ENCODE data around the gene CRIP2. TPM values are rescaled to one million over a fixed set of nuclear protein-coding genes. Genes with fewer than 3 reads are reported as not detected.

Gene CRIP2
- polyA plus RNA-seq, 4 donors: 8.9 to 137 (median 34.6) TPM

DNA sequence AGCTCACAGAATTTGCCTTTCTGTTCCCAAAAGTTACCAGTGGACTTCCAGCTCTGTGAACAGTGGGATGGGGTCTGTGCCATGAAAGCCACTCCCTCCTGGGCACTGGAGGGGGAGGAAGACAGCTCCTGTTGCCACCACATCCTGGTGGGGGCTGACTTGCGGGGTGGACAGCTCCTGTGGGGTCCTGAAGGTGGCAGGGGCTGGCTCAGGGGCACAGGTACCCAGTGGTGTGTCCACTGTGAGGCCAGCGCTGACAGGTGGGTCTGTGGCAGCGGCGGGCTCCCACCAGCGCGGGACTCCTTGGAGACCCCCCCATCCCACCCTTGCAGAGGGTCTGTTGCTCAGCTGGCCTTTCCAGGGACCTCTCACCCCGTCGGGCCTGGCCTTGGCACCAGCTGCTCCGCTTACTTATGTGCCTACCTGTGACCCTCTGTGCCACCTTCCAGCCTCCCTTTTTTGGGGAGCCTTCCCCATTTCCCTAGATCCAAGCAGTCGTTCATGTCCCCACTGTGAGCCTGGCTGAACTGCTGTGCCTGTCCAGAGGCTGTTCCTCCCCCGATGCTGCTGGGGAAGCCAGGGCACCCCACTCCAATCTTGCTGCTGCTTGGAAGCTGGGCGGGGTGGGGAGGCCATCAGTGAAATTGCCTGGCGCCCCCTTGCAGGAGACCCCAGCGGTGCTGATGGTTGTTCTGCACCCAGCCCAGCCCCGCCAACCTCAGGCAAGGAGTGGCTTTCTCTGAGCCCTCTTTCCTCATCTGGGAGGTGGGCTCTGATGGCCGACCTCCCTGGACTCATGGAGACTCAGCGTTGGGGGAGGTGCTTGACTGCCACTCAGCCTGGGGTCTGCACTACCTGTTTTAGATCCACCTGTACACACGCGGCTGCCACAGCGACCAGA lies 18.6 kb downstream of the CRIP2 start:
- no peak for DNase-seq
- no peaks in the 10 kb centered on the region for H3K27me3 ChIP-seq (ENCODE audit: control insufficient read depth in 3 of 3, insufficient read depth in 3 of 3, low read length in 3 of 3)
- H3K9me3 ChIP-seq (ENCODE audit: control insufficient read depth in 2 of 2, insufficient read depth in 1 of 2, low read depth in 1 of 2, low read length in 1 of 2): no peaks in the 10 kb centered on the region
- H3K36me3 ChIP-seq (ENCODE audit: control insufficient read depth in 3 of 3, insufficient read depth in 2 of 3, low read depth in 1 of 3, low read length in 3 of 3): peaks cover 0 to 10% (median 2%) of the 10 kb centered on the region in 3 donors
- peaks cover 0 to 8% (median 0%) of the 10 kb centered on the region in 3 donors for H3K4me1 ChIP-seq (ENCODE audit: control insufficient read depth in 3 of 3, insufficient read depth in 2 of 3, low read depth in 1 of 3, low read length in 2 of 3)
- no peak overlapping the region for H3K27ac ChIP-seq (ENCODE audit: low read depth in 1 of 3, low read length in 2 of 3)
- 86 to 91% (median 90%) methylated on average over 15 to 20 of the region's 20 CpGs for WGBS, 3 donors
- no peak overlapping the region for H3K4me3 ChIP-seq (ENCODE audit: low read depth in 1 of 3, low read length in 3 of 3)
- no peak for FAIRE-seq

DNA sequence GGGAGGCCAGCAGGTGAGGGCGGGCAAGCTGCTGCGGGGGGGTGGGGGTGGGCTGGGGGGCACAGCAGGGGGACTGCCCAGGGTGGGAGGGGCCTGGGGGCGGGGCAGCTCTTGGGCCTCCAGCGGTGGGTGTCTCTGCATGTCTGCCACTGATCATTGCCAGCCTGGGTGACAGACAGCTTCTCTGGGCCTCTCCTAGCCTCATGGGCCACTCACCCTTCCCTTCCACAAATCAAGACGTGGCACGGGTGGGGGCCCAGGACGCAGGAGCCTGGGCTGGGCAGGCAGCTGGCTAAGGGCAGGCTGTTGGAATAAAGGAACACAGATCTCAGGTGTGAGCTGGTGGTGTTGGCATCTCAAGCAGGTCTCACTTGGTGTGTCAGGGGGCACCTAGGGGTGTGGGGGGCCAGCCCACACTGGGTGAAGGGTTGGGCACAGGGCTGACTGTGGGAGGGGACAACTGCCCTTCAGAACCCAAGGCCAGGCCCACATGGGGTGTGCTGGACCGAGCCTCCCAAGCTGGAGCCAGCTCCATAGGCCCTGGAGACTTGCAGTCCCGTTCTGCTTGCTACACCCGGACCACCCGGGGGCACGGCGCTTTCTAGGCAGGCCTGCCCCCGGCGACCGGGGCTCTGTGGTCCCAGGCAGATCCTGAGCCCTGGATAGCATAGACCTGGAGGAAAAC lies 19.4 kb downstream of the CRIP2 start:
- no peak overlapping the region for H3K4me3 ChIP-seq (ENCODE audit: low read depth in 1 of 3, low read length in 3 of 3)
- H3K27me3 ChIP-seq (ENCODE audit: control insufficient read depth in 3 of 3, insufficient read depth in 3 of 3, low read length in 3 of 3): no peaks in the 10 kb centered on the region
- H3K4me1 ChIP-seq (ENCODE audit: control insufficient read depth in 3 of 3, insufficient read depth in 2 of 3, low read depth in 1 of 3, low read length in 2 of 3): peaks cover 0 to 5% (median 0%) of the 10 kb centered on the region in 3 donors
- no peaks in the 10 kb centered on the region for H3K9me3 ChIP-seq (ENCODE audit: control insufficient read depth in 2 of 2, insufficient read depth in 1 of 2, low read depth in 1 of 2, low read length in 1 of 2)
- no peak overlapping the region for H3K27ac ChIP-seq (ENCODE audit: low read depth in 1 of 3, low read length in 2 of 3)
- FAIRE-seq (no peak), DNase-seq (no peak)
- peaks cover 0 to 14% (median 2%) of the 10 kb centered on the region in 3 donors for H3K36me3 ChIP-seq (ENCODE audit: control insufficient read depth in 3 of 3, insufficient read depth in 2 of 3, low read depth in 1 of 3, low read length in 3 of 3)
- WGBS, 3 donors: 90 to 93% (median 92%) methylated on average over 10 to 16 of the region's 16 CpGs

DNA sequence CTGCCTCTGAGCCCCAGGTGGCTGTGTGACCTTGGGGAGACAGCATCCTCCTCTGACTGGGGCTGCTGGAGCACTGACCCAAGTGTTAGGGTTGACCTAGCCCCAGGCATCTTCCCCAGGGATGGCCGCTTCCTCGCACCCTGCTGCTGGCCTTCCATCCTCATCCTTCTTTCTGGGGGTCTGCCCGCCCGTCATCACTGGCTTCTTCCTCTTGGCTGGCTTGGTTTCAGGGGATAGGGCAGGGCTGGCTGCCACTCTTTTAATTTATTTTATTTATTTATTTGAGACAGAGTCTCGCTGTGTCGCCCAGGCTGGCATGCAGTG lies 19.9 kb downstream of the CRIP2 start:
- no peak for FAIRE-seq
- H3K4me3 ChIP-seq (ENCODE audit: low read depth in 1 of 3, low read length in 3 of 3): no peak overlapping the region
- peaks cover 0 to 14% (median 2%) of the 10 kb centered on the region in 3 donors for H3K36me3 ChIP-seq (ENCODE audit: control insufficient read depth in 3 of 3, insufficient read depth in 2 of 3, low read depth in 1 of 3, low read length in 3 of 3)
- no peak overlapping the region for H3K27ac ChIP-seq (ENCODE audit: low read depth in 1 of 3, low read length in 2 of 3)
- no peaks in the 10 kb centered on the region for H3K9me3 ChIP-seq (ENCODE audit: control insufficient read depth in 2 of 2, insufficient read depth in 1 of 2, low read depth in 1 of 2, low read length in 1 of 2)
- 95 to 98% (median 97%) methylated on average over 6 of the region's 6 CpGs for WGBS, 3 donors
- DNase-seq: no peak
- no peaks in the 10 kb centered on the region for H3K27me3 ChIP-seq (ENCODE audit: control insufficient read depth in 3 of 3, insufficient read depth in 3 of 3, low read length in 3 of 3)
- H3K4me1 ChIP-seq (ENCODE audit: control insufficient read depth in 3 of 3, insufficient read depth in 2 of 3, low read depth in 1 of 3, low read length in 2 of 3): no peaks in the 10 kb centered on the region

DNA sequence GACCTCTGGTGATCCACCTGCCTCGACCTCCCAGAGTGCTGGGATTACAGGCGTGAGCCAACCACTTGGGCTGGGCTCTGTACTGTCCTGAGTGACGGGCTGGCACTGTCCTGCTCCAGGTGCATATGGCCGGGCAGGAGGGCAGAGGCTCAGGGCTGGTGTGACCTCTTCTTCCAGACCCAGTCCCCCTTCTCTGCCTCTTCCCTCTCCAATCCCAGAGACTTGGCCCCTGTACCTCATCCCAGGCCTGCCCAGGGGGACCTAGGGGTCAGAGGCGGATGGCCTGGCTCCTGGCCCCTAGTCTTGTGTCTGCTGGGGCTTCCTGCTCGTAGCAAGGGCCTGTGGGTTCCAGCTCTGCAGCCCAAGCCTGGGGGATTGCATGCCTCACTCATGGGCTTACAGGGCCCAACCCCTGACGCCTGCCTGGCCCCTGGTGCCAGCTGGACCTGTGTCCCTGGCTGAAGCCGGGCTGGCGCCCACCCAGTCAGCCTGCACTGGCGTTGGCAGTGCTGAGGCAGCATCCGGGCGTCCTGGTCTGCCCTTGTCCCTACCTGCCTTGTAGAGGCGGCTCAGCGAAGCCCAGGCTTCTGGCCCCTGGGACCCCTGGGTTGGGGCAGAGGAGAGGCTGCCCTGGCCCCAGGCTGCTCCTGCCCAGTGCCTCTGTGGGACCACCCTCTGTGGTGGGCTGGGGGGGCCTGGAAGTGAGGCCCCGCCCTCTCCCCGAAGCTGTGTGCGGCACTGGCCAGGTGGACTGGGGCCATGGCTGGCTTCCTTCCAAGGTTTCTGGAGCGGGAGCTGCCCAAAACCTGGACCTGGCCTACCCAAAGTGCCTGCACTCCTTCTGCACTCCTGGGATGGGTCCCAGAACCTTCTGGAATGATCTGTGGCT lies 20.7 kb downstream of the CRIP2 start:
- Histone ChIP-seq H3K4me3 (ENCODE audit: low read depth in 1 of 3, low read length in 3 of 3) (no peak overlapping the region), H3K9me3 (ENCODE audit: control insufficient read depth in 2 of 2, insufficient read depth in 1 of 2, low read depth in 1 of 2, low read length in 1 of 2) (no peaks in the 10 kb centered on the region), H3K4me1 (ENCODE audit: control insufficient read depth in 3 of 3, insufficient read depth in 2 of 3, low read depth in 1 of 3, low read length in 2 of 3) (no peaks in the 10 kb centered on the region), H3K36me3 (ENCODE audit: control insufficient read depth in 3 of 3, insufficient read depth in 2 of 3, low read depth in 1 of 3, low read length in 3 of 3) (peaks cover 0 to 17% (median 2%) of the 10 kb centered on the region in 3 donors), H3K27me3 (ENCODE audit: control insufficient read depth in 3 of 3, insufficient read depth in 3 of 3, low read length in 3 of 3) (no peaks in the 10 kb centered on the region), H3K27ac (ENCODE audit: low read depth in 1 of 3, low read length in 2 of 3) (no peak overlapping the region)
- 83 to 89% (median 87%) methylated on average over 18 of the region's 18 CpGs for WGBS, 3 donors
- FAIRE-seq (no peak), DNase-seq (no peak)

DNA sequence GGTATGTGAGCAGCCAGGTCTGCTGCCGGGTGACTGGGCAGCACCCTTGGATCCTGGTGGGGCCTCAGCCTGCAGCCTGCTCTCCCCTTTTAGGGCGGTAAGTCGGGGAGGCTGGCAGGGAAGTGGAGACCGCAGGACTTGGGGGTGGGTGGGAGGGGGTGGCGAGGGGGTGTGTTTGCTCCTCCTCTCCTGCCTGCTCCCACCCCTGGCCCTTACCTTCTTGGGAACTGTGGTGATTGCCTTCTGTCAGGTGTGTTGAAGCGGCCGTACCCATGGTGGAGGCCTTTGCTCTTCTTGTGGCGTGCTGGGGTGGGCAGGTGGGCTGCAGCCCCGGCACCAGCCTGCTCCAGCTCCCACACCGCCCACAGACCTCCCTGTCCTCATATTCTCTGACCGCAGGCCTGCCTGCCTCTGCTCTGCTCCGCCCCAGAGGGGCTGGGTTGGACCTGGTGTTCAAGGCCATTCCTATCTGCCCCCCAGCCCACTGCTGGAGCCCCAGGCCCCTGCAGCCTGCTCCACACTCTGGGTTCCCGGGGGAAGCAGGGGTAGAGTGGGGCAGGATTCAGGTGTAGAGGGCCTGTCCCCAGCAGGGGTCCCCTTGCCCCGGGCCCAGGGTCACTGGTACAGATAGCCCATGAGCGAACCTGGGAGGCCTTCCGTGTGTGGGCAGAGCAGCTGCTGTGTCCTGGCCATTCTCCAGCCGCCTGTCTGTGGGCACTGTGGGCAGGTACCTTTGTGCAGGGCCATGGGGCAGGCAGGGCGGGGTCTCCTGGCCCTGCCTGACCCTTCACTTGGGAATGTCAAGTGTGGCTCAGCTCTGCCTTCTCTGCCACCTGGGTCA lies 21.6 kb downstream of the CRIP2 start:
- H3K9me3 ChIP-seq (ENCODE audit: control insufficient read depth in 2 of 2, insufficient read depth in 1 of 2, low read depth in 1 of 2, low read length in 1 of 2): no peaks in the 10 kb centered on the region
- no peak for FAIRE-seq

DNA sequence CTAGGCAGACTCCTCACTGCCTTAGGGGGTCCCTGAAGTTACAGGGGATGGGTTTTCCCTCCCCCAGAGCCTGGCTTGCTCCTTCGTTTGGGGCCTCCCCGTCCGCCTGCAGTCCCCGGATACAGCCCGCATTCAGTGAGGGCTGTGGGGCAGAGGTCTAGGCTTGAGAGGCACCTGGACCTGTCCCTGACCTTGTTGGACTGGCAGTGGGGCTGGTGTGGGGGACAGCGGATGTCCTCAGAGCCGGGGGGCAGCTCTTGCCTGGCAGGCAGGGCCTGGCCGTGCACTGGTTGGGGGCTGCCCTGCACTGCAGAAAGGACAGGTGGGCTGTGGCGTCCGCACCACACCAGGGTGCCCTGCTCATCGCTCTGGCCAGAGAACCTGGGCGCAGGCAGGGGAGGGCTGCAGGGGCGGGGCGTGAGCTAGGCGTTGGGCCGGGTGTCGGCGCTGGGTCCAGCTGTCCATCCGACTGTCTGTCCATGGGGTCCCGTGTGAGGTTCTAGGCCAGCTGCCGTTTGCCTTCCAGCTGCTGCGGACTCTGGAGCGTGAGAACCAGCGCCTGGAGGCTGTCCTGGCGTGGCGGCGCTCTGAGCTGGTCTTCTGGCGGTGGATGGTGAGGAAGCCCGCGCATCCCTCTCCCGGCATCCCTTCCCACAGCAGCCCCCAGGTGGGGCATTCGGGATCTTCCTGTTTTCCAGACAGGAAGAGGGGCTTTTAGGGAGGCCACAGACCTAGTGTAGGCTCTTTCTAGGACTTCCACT lies 22.4 kb downstream of the CRIP2 start:
- H3K4me1 ChIP-seq (ENCODE audit: control insufficient read depth in 3 of 3, insufficient read depth in 2 of 3, low read depth in 1 of 3, low read length in 2 of 3): no peaks in the 10 kb centered on the region
- H3K27me3 ChIP-seq (ENCODE audit: control insufficient read depth in 3 of 3, insufficient read depth in 3 of 3, low read length in 3 of 3): no peaks in the 10 kb centered on the region
- H3K9me3 ChIP-seq (ENCODE audit: control insufficient read depth in 2 of 2, insufficient read depth in 1 of 2, low read depth in 1 of 2, low read length in 1 of 2): no peaks in the 10 kb centered on the region
- H3K4me3 ChIP-seq (ENCODE audit: low read depth in 1 of 3, low read length in 3 of 3): no peak overlapping the region
- H3K27ac ChIP-seq (ENCODE audit: low read depth in 1 of 3, low read length in 2 of 3): no peak overlapping the region
- 91 to 95% (median 94%) methylated on average over 27 to 32 of the region's 32 CpGs for WGBS, 3 donors
- FAIRE-seq: no peak
- peaks cover 0 to 17% (median 2%) of the 10 kb centered on the region in 3 donors for H3K36me3 ChIP-seq (ENCODE audit: control insufficient read depth in 3 of 3, insufficient read depth in 2 of 3, low read depth in 1 of 3, low read length in 3 of 3)
- no peak for DNase-seq

More for the DNA sequence above, 21.6 kb downstream of the CRIP2 start:
- H3K27ac ChIP-seq (ENCODE audit: low read depth in 1 of 3, low read length in 2 of 3): no peak overlapping the region
- no peak overlapping the region for H3K4me3 ChIP-seq (ENCODE audit: low read depth in 1 of 3, low read length in 3 of 3)
- DNase-seq: no peak
- no peaks in the 10 kb centered on the region for H3K27me3 ChIP-seq (ENCODE audit: control insufficient read depth in 3 of 3, insufficient read depth in 3 of 3, low read length in 3 of 3)
- 80 to 90% (median 84%) methylated on average over 17 to 18 of the region's 18 CpGs for WGBS, 3 donors
- peaks cover 0 to 17% (median 2%) of the 10 kb centered on the region in 3 donors for H3K36me3 ChIP-seq (ENCODE audit: control insufficient read depth in 3 of 3, insufficient read depth in 2 of 3, low read depth in 1 of 3, low read length in 3 of 3)
- no peaks in the 10 kb centered on the region for H3K4me1 ChIP-seq (ENCODE audit: control insufficient read depth in 3 of 3, insufficient read depth in 2 of 3, low read depth in 1 of 3, low read length in 2 of 3)

DNA sequence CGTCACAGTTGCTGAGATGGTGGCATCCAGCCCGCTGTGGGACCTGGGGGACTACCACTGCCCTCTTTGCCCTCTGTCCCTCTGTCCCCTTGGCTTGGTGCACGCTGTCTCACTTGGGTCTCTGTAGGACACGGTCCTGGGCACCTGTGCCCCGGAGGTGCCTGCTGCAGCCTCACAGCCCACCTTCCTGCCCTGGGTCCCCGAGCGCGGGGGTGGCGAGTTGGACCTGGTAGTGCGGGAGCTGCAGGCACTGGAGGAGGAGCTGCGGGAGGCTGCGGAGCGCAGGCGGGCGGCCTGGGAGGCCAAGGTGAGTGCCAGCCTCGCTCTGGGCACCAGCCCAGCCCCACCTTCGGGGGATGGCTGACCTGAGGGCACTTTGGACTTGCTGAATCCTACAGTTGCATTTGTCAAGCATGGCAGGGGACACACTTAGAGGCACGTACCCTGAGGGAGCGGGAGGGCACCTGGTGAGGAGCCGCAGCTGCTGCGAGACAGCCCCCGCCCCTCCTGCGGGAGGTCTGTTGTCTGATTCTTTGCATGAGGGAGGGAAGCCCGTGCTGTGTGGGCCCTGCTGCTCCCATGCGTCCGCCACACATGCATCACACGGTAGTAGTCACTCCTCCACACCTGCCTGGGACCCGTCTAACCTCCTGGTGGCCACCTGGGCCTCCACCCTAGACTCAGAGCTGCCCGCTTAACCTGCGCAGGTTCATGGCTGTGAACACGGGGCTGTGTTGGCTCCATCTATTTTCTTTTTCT lies 23.2 kb downstream of the CRIP2 start:
- Histone ChIP-seq H3K9me3 (ENCODE audit: control insufficient read depth in 2 of 2, insufficient read depth in 1 of 2, low read depth in 1 of 2, low read length in 1 of 2) (no peaks in the 10 kb centered on the region), H3K36me3 (ENCODE audit: control insufficient read depth in 3 of 3, insufficient read depth in 2 of 3, low read depth in 1 of 3, low read length in 3 of 3) (peaks cover 0 to 12% (median 2%) of the 10 kb centered on the region in 3 donors), H3K4me3 (ENCODE audit: low read depth in 1 of 3, low read length in 3 of 3) (no peak overlapping the region), H3K27me3 (ENCODE audit: control insufficient read depth in 3 of 3, insufficient read depth in 3 of 3, low read length in 3 of 3) (no peaks in the 10 kb centered on the region), H3K4me1 (ENCODE audit: control insufficient read depth in 3 of 3, insufficient read depth in 2 of 3, low read depth in 1 of 3, low read length in 2 of 3) (no peaks in the 10 kb centered on the region), H3K27ac (ENCODE audit: low read depth in 1 of 3, low read length in 2 of 3) (no peak overlapping the region)
- FAIRE-seq: no peak
- no peak for DNase-seq
- WGBS, 3 donors: 86 to 93% (median 89%) methylated on average over 29 to 31 of the region's 31 CpGs

Data from small intestine (tissue), 7 donors.